ENCODE results near the gene C15orf61. TPM values are rescaled to one million over a fixed set of nuclear protein-coding genes. Genes with fewer than 3 reads are reported as not detected.

The C15orf61 gene
- total RNA-seq, 4 donors from 2014 or later = 8.2 to 19.0 (median 13.5) TPM

DNA sequence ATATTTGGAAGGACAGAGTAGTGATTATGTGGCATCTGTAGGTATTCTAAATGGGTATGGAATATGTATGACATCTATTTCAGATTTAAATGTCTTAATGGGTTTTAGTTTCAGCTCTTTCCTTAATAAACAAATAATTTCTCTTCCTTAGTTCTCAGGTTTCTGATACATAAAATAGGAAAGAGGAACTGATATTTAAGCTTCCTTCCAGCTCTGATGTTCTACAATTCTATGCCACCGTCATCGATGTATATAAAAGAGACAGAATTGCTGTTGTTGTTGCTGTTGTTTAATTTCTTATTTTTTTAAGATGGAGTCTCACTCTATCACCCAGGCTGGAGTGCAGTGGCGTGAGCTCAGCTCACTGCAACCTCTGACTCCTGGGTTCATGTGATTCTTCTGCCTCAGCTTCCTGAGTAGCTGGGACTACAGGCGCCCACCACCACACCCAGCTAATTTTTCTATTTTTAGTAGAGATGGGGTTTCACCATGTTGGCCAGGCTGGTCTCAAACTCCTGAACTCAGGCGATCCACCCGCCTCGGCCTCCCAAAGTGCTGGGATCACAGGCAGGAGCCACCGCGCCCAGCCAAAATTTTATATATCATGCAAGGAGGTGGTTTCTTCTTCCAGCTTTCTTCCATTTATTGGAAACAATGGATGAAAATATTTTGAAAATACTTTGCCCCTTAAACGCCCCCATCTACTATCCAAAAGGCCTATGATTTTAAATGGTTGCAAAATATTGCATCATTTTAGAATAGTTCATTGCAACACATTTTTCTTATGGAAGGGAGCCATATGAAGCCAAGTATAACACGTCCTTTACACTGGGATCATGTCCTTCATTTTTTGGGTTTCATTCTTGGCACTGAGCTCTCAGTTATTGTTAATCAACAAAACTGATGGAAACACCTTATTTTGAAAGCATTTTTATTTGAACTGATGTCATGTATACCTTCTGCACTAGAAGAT is 13.9 kb upstream of the C15orf61 start:
- WGBS, 2 donors = 74 to 82% methylated on average over 11 of the region's 11 CpGs
- intact Hi-C loops (cut with DNase I; ENCODE audit: low total_unique reads) = no loop called here
- no peak overlapping the region for H3K4me3 ChIP-seq (ENCODE audit: low read depth, poor library complexity, severe bottlenecking)
- DNase-seq (ENCODE audit: low spot score in 2 of 2) = no peak
- no peak for TF ChIP-seq POLR2A (IDR thresholded peaks at IDR 0.05)
- TF ChIP-seq, protein P1, sequence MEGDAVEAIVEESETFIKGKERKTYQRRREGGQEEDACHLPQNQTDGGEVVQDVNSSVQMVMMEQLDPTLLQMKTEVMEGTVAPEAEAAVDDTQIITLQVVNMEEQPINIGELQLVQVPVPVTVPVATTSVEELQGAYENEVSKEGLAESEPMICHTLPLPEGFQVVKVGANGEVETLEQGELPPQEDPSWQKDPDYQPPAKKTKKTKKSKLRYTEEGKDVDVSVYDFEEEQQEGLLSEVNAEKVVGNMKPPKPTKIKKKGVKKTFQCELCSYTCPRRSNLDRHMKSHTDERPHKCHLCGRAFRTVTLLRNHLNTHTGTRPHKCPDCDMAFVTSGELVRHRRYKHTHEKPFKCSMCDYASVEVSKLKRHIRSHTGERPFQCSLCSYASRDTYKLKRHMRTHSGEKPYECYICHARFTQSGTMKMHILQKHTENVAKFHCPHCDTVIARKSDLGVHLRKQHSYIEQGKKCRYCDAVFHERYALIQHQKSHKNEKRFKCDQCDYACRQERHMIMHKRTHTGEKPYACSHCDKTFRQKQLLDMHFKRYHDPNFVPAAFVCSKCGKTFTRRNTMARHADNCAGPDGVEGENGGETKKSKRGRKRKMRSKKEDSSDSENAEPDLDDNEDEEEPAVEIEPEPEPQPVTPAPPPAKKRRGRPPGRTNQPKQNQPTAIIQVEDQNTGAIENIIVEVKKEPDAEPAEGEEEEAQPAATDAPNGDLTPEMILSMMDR (IDR thresholded peaks at IDR 0.05) = no peak

- H3K4me3 ChIP-seq (ENCODE audit: low read depth, poor library complexity, severe bottlenecking) = no peak overlapping the region
- no peak for TF ChIP-seq POLR2A (IDR thresholded peaks at IDR 0.05)
- TF ChIP-seq, protein P1 (IDR thresholded peaks at IDR 0.05) = no peak
- 84 to 87% methylated on average over 3 of the region's 3 CpGs for WGBS, 2 donors
- no peak for DNase-seq (ENCODE audit: low spot score in 2 of 2)
- intact Hi-C loops (cut with DNase I; ENCODE audit: low total_unique reads) = no loop called here
Observed at GRCh38 chr15:67508407-67508806, 12.5 kb upstream of the C15orf61 start.

GRCh38 chr15:67509918-67510317 is 11.0 kb upstream of the C15orf61 start:
- H3K4me3 ChIP-seq (ENCODE audit: low read depth, poor library complexity, severe bottlenecking) = no peak overlapping the region
- 94 to 97% methylated on average over 4 of the region's 4 CpGs for WGBS, 2 donors
- intact Hi-C loops (cut with DNase I; ENCODE audit: low total_unique reads) = no loop called here
- DNase-seq (ENCODE audit: low spot score in 2 of 2) = no peak
- TF ChIP-seq, protein P1 (IDR thresholded peaks at IDR 0.05) = no peak
- no peak for TF ChIP-seq POLR2A (IDR thresholded peaks at IDR 0.05)

- H3K4me3 ChIP-seq (ENCODE audit: low read depth, poor library complexity, severe bottlenecking) = no peak overlapping the region
- DNase-seq (ENCODE audit: low spot score in 2 of 2) = no peak
- WGBS, 2 donors = 71% methylated on average over 7 of the region's 7 CpGs
- intact Hi-C loops (cut with DNase I; ENCODE audit: low total_unique reads) = no loop called here
- no peak for TF ChIP-seq POLR2A (IDR thresholded peaks at IDR 0.05)
- TF ChIP-seq, protein P1 (IDR thresholded peaks at IDR 0.05) = no peak
Observed at GRCh38 chr15:67510597-67511190, 10.2 kb upstream of the C15orf61 start.

- intact Hi-C loops (cut with DNase I; ENCODE audit: low total_unique reads) = no loop called here
- no peak overlapping the region for H3K4me3 ChIP-seq (ENCODE audit: low read depth, poor library complexity, severe bottlenecking)
- DNase-seq (ENCODE audit: low spot score in 2 of 2) = no peak
- TF ChIP-seq POLR2A (IDR thresholded peaks at IDR 0.05) = no peak
- TF ChIP-seq, protein P1 (IDR thresholded peaks at IDR 0.05) = no peak
- WGBS, 2 donors = 96 to 97% methylated on average over 3 of the region's 3 CpGs
Observed at GRCh38 chr15:67511606-67512005, 9.3 kb upstream of the C15orf61 start.

Measured in lower leg skin (tissue), 4 donors.